ENCODE measurements around the gene EVA1C.

GRCh38 chr21:32496568-32496967, 84.1 kb downstream of the EVA1C start:
- TF ChIP-seq EZH2phosphoT487 (IDR thresholded peaks at IDR 0.05; ENCODE audit: borderline replicate concordance, low read depth): no peak
- TF ChIP-seq, protein P1, sequence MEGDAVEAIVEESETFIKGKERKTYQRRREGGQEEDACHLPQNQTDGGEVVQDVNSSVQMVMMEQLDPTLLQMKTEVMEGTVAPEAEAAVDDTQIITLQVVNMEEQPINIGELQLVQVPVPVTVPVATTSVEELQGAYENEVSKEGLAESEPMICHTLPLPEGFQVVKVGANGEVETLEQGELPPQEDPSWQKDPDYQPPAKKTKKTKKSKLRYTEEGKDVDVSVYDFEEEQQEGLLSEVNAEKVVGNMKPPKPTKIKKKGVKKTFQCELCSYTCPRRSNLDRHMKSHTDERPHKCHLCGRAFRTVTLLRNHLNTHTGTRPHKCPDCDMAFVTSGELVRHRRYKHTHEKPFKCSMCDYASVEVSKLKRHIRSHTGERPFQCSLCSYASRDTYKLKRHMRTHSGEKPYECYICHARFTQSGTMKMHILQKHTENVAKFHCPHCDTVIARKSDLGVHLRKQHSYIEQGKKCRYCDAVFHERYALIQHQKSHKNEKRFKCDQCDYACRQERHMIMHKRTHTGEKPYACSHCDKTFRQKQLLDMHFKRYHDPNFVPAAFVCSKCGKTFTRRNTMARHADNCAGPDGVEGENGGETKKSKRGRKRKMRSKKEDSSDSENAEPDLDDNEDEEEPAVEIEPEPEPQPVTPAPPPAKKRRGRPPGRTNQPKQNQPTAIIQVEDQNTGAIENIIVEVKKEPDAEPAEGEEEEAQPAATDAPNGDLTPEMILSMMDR (IDR thresholded peaks at IDR 0.05): no peak
